ENCODE measurements around the gene REPS1.
"Not testable (repeated sequence)": the region's sequence is repeated elsewhere in the genome, so short reads cannot be mapped to it uniquely, and the experiment has no call there.

The REPS1 gene

GRCh38 chr6:138999949-139000725, 12.1 kb upstream of the REPS1 start:
- no peak for DNase-seq

GRCh38 chr6:138997136-138997535, 9.1 kb upstream of the REPS1 start:
- no peak for DNase-seq

- DNase-seq: no peak
Measured at GRCh38 chr6:138996524-138996923, 8.5 kb upstream of the REPS1 start.

- DNase-seq: not testable (repeated sequence)
Measured at GRCh38 chr6:138993410-138993809, 5.4 kb upstream of the REPS1 start.

GRCh38 chr6:138992965-138993364, 4.9 kb upstream of the REPS1 start:
- DNase-seq: not testable (repeated sequence)

- DNase-seq: no peak
Measured at GRCh38 chr6:138991206-138991605, 3.2 kb upstream of the REPS1 start.

- no peak for DNase-seq
Measured at GRCh38 chr6:138989098-138989983, 1.3 kb upstream of the REPS1 start.

- DNase-seq: peak; percentile 74
Measured at GRCh38 chr6:138988469-138988834, 399 bp upstream of the REPS1 start.

- no peak for DNase-seq
Measured at GRCh38 chr6:138987080-138987642, 892 bp downstream of the REPS1 start.

- no peak for DNase-seq
Measured at GRCh38 chr6:138986578-138986977, 1.5 kb downstream of the REPS1 start.

- DNase-seq: no peak
Measured at GRCh38 chr6:138981416-138981815, 6.6 kb downstream of the REPS1 start.

GRCh38 chr6:138979813-138980668, 8.0 kb downstream of the REPS1 start:
- no peak for DNase-seq

- no peak for DNase-seq
Measured at GRCh38 chr6:138979365-138979764, 8.7 kb downstream of the REPS1 start.

GRCh38 chr6:138978229-138978628, 9.8 kb downstream of the REPS1 start:
- no peak for DNase-seq

- no peak for DNase-seq
Measured at GRCh38 chr6:138977646-138978167, 10.3 kb downstream of the REPS1 start.

- DNase-seq: no peak
Measured at GRCh38 chr6:138977242-138977641, 10.8 kb downstream of the REPS1 start.

GRCh38 chr6:138975815-138976214, 12.2 kb downstream of the REPS1 start:
- DNase-seq: no peak

GRCh38 chr6:138973466-138974153, 14.4 kb downstream of the REPS1 start:
- DNase-seq: no peak

- no peak for DNase-seq
Measured at GRCh38 chr6:138972226-138972665, 15.8 kb downstream of the REPS1 start.

GRCh38 chr6:138971601-138972000, 16.5 kb downstream of the REPS1 start:
- DNase-seq: no peak

- no peak for DNase-seq
Measured at GRCh38 chr6:138970856-138971425, 17.1 kb downstream of the REPS1 start.
